GM19043 (cell line): ENCODE data around the gene HIKESHI.
"Not testable (repeated sequence)": the region's sequence is repeated elsewhere in the genome, so short reads cannot be mapped to it uniquely, and the experiment has no call there.

Experiments
- ATAC-seq: cut with Tn5 transposase; IDR thresholded peaks from one replicate; pipeline ENCODE4 v1.9.1; 2021; ENCODE audit warnings: low read depth; ENCODE audit not compliant: unreplicated experiment

HIKESHI gene

DNA sequence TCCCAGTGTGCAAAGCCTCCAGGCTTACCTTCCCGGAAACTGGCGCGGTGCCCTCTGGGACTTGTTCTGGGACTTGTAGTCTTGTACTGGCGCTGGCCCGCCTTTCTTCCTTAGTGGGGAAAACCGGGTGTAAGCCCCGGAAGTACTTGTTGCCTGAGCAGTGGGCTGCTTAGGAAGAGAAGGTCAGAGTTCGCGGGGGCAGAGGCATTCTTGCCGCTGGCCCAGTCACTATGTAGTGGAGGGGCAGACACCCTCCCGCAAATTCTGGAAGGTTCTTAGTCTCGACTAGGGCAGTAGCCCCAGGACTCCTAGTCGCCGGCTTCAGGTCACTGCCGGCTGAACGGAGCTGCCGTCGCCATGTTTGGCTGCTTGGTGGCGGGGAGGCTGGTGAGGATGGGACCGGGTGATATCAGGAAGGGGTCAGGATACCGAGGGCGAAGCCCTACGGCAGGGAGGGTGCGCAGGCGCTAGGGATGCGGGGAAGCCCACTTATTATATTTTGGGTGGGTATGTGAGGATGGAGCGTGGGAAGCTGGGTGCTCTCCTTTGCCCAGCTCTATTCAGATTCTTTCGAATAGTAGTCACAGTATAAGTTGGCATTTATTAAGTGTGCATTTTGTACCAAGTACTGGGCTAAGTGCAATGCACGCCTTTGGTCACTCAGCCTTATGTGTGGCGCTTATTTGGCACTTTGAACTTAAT is at the start of gene HIKESHI:
TSS of gene HIKESHI (plus strand) at position 149 of the 702 bp plus-strand sequence. CDS start at position 358, 209 bp downstream.
- peak; percentile 99 for ATAC-seq

DNA sequence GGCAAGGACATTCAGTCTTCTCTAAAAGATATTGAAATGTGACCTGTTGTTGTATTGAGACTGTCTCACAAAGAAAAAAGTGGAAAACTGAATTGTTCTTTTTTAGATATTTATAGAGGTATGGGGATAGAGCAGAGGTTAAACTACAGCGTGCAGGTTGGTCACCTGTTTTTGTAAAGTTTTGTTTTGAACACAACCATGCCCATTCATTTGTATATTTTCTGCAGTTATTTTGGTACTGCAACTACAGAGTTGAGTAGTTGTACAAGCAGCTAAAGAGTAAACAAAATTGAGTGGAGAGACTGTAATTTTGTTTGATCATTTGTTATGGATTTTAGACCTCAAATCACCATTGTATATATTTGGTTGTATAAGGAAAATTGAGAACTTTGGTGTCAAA is 46.1 kb upstream of the HIKESHI start:
- peak; percentile 85 for ATAC-seq

GRCh38 chr11:86256608-86257007 is 45.4 kb upstream of the HIKESHI start:
- no peak for ATAC-seq

DNA sequence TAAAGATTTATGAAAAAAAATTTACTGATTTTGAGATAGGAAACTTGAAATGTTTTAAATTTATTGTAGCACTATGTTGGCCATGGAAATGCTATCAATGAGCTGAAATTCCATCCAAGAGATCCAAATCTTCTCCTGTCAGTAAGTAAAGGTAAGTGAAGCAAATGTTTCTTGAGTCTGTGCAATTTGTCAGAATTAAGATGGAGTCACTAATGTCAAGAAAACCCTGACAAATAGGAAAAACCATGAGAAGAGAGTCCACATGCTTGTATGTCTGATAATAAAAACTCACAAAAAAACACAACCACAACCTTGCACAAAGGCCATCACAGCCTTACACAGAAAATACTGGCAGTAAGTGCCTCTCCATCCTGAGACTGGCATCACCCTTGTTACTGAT is 44.6 kb upstream of the HIKESHI start:
- ATAC-seq = no peak

- no peak for ATAC-seq
Observed at GRCh38 chr11:86259730-86260129, 42.3 kb upstream of the HIKESHI start.

- no peak for ATAC-seq
Observed at GRCh38 chr11:86261328-86261727, 40.7 kb upstream of the HIKESHI start.

DNA sequence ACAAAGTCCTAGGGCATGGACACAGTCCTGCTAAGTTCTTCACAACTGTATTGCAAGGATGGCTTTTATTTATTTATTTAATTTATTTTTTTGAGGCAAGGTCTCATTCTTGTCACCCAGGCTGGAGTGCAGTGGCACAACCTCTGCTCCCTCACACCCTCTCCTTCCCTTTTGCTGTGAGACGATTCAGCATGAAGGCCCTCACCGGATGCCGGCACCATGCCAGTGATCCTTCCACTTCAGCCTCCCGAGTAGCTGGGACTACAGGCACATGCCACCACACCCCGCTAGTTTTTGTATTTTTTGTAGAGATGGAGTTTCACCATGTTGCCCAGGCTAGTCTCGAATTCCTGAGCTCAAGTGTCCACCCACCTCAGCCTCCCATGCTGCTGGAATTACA is 39.7 kb upstream of the HIKESHI start:
- no peak for ATAC-seq

DNA sequence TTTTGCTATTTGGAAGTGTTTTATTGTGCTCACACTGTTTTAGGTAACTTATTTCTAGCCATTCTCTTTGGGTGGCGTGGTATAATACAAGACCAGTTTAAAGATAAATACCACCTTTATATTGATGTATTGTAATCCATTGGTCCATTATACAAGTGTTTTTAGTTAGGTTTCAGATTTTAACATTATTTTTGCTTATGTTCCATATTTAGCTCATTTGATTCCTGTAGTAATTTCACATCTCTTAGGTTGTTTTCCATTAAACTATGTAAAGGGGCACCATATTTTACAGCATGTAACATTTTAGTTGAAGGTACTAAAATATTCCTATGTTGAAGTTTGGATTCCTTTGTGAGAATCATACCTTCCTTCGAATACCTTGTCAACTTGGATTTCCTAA is 37.4 kb upstream of the HIKESHI start:
- no peak for ATAC-seq

DNA sequence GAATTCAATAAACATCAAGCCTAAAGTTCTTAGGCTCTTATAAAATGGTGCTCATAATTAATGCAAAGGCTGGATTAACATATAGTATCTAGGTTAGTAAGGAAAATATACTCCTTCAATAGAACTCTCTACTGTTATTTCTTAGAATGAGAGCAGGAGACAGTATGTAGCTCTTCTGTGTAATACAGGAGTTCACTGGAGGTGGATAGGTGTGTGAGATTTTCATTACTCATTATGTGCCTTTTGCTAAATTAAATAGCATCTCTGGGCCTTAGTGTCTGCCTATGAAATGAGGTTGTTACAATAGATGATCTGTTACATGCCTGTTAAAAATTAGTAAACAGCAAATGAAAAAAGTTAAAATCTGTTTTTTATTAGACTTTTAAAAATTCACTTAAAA is 36.8 kb upstream of the HIKESHI start:
- ATAC-seq = no peak

- ATAC-seq = no peak
Observed at GRCh38 chr11:86269645-86270044, 32.4 kb upstream of the HIKESHI start.

GRCh38 chr11:86274503-86274902 is 27.5 kb upstream of the HIKESHI start:
- ATAC-seq = no peak

GRCh38 chr11:86274999-86275398 is 27.0 kb upstream of the HIKESHI start:
- no peak for ATAC-seq

DNA sequence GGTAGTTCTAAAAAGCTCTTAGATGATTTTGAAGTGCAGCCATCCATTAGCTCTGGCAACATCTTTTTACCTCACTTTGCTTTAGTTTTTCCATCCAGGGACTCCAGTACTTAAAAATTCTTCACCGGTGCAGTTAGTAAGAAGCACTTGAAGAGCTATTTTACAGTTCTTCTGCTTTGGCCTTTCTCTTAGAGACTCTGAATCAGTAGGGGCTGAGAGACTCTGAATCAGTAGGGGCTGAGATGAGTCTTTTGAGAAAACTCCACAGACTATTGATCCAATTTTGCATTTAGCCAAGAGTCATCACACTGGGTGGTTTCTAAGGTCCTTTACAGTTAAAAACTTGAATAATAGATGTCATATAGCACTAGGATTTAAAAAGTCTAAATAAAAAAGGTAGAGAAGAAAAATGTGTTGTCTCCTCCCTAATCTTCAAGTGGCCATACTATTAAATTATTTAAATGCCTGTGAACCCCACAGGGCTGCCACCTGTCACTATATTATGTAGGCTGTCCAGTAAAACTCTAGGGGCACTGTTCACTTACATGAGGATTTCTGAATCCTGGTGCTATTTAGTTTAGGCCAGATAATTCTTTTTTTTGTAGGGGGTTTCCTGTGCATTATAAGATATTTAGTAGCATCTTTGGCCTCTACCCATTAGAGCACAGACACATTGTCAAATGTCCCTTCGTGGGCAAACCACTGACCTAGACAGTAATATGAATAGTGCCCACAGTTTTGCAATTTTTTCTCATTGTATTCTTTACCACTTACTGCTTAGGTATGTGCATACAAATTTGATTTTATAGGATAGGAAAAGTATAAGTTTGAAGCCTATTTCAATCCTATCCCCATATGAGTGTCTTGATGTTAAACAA is 26.3 kb upstream of the HIKESHI start:
- no peak for ATAC-seq

GRCh38 chr11:86277741-86278140 is 24.3 kb upstream of the HIKESHI start:
- ATAC-seq = no peak

- no peak for ATAC-seq
Observed at GRCh38 chr11:86278226-86278625, 23.8 kb upstream of the HIKESHI start.

DNA sequence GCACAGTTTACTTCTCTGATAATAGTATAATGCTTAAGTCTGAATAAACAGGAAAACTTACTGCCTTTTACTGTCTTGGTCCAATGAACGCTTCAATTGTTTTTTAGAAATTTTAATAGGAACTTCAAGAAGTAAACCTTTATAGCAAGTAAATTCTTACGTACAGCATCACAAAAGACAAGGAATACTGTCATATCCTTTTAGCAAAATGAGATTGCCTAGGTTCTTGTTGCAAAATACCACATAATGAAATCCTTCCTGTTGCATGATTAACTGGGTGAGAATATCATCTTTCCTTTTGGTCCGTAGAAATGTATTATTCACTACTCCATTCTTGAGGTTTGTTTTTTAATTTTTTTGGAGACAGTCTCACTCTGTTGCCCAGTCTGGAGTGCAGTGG is 22.3 kb upstream of the HIKESHI start:
- no peak for ATAC-seq

- no peak for ATAC-seq
Observed at GRCh38 chr11:86287468-86287796, 14.6 kb upstream of the HIKESHI start.

GRCh38 chr11:86288776-86289507 is 13.1 kb upstream of the HIKESHI start:
- no peak for ATAC-seq

DNA sequence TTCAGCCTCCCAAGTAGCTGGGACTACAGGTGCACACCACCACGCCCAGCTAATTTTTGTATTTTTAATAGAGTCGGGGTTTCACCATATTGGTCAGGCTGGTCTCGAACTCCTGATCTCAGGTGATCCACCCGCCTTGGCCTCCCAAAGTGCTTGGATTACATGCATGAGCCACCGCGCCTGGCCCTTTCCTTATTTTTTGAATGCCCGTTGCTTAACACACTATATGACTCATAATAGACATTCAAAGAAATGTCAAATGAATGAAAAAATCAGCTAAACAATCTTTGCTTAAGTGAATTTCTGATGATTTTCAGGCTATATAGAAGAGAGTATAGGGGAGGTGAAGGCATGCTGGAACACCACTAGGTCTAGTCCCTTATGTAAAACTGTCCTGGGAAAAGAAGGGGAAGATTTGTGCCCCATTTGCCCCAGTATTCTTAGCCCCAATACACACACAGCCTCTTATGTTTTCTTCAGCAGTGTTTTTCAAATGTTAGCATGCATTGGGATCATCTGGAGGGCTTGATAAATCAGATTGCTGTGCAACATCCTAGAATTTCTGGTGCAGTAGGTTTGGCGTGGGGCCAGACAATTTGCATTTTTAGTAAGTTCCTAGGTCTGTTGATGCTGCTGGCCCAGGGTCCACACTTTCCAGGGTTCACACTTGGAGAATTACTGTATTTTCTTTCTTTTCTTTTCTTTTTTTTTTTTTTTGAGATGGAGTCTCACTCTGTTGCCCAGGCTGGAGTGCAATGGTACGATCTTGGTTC is 12.3 kb upstream of the HIKESHI start:
- ATAC-seq = not testable (repeated sequence)

DNA sequence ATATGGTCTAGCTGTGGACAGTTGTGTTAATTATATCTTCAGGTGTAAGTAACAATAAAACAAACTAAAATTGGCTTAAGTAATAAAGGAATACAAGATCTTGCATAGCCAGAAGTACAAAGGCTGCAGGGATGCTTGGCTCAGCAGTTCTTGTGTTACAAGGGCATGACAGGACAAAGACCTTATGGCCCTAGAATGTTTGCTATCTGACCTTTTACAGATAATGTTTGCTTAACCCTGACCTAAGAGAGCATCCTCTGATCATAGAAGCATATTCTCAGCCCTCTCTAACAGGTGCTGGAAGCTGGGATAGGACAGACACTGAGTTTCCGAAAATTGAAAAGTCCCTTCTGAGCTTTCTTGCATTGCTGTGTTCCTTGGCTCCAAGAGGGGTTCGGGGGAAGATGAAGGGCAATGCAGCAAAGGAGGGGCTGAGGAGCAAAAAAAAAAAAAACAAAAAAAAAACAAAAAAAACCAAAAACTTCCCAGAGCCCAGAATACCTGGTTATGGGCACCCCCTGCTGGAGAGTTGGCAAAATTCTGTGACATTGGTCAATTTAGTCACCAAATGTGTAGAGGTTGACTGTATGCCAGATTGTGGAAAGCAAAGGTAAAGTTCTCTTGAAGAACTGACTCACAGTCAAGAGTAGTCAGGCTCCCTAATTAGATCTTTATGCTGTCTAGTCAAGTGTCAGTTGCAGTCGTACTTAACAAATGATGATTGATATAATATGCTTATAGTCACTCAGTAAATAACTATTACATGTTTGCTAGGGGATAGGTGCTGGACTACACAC is 10.4 kb upstream of the HIKESHI start:
- no peak for ATAC-seq
